H9 (cell line): ENCODE results near the gene AURKB. TPM values are rescaled to one million over a fixed set of nuclear protein-coding genes. Genes with fewer than 3 reads are reported as not detected.

Source experiments
- DNase-seq: peaks from one replicate; pipeline ENCODE4 v3.0.0-alpha.2; 2017
- H2AFZ ChIP-seq: one replicate; pipeline ENCODE4 v1.6.1; 2013; ENCODE audit warnings: mild to moderate bottlenecking, low read length, control low read depth, moderate library complexity
- H2AK5ac ChIP-seq: 2 replicates; pipeline ENCODE4 v1.6.1; 2013; ENCODE audit warnings: low read length, control low read depth, mixed read lengths; ENCODE audit not compliant: insufficient read length
- H2BK120ac ChIP-seq: one replicate; pipeline ENCODE4 v1.6.1; 2013; ENCODE audit warnings: low read depth, mild to moderate bottlenecking, low read length, control low read depth, inconsistent platforms; ENCODE audit not compliant: poor library complexity, severe bottlenecking
- H2BK12ac ChIP-seq: 2 replicates; pipeline ENCODE4 v1.6.1; 2013; ENCODE audit warnings: low read length, control low read depth, mixed read lengths, low read depth; ENCODE audit not compliant: insufficient read length
- H2BK15ac ChIP-seq: 2 replicates; pipeline ENCODE4 v1.6.1; 2013; ENCODE audit warnings: low read depth, low read length, control low read depth
- H2BK20ac ChIP-seq: one replicate; pipeline ENCODE4 v1.6.1; 2013; ENCODE audit warnings: low read depth, mild to moderate bottlenecking, low read length, control low read depth, inconsistent platforms; ENCODE audit not compliant: poor library complexity, severe bottlenecking
- H2BK5ac ChIP-seq: 2 replicates; pipeline ENCODE4 v1.6.1; 2013; ENCODE audit warnings: low read length, control low read depth, mixed read lengths; ENCODE audit not compliant: insufficient read length
- H3K14ac ChIP-seq: 2 replicates; pipeline ENCODE4 v1.6.1; 2013; ENCODE audit warnings: low read length, control low read depth; ENCODE audit not compliant: insufficient read depth
- H3K18ac ChIP-seq: 2 replicates; pipeline ENCODE4 v1.6.1; 2013; ENCODE audit warnings: low read depth, mild to moderate bottlenecking, mixed read lengths, low read length, control low read depth; ENCODE audit not compliant: insufficient read length
- H3K23ac ChIP-seq: 2 replicates; pipeline ENCODE4 v1.6.1; 2013; ENCODE audit warnings: low read length, control low read depth, mixed read lengths, low read depth; ENCODE audit not compliant: insufficient read length
- H3K23me2 ChIP-seq: 2 replicates; pipeline ENCODE4 v1.6.1; 2013; ENCODE audit warnings: low read depth, mild to moderate bottlenecking, mixed read lengths, low read length, control low read depth; ENCODE audit not compliant: insufficient read length, poor library complexity, severe bottlenecking
- H3K27ac ChIP-seq: 2 replicates; pipeline ENCODE4 v1.5.1; 2013; ENCODE audit warnings: low read length, control low read depth, mixed read lengths, low read depth; ENCODE audit not compliant: insufficient read length
- H3K27me3 ChIP-seq: 2 replicates; pipeline ENCODE4 v1.6.1; 2013; ENCODE audit warnings: low read length, control low read depth, inconsistent platforms; ENCODE audit not compliant: insufficient read depth
- H3K4ac ChIP-seq: 2 replicates; pipeline ENCODE4 v1.6.1; 2013; ENCODE audit warnings: low read depth, mild to moderate bottlenecking, control low read depth, inconsistent platforms, low read length, moderate library complexity
- H3K4me1 ChIP-seq: 2 replicates; pipeline ENCODE4 v1.6.1; 2013; ENCODE audit warnings: low read length, control low read depth, inconsistent platforms; ENCODE audit not compliant: insufficient read depth
- H3K4me2 ChIP-seq: 2 replicates; pipeline ENCODE4 v1.6.1; 2013; ENCODE audit warnings: low read length, control low read depth, mixed read lengths; ENCODE audit not compliant: insufficient read length, insufficient read depth
- H3K56ac ChIP-seq: 2 replicates; pipeline ENCODE4 v1.6.1; 2013; ENCODE audit warnings: low read depth, mild to moderate bottlenecking, mixed read lengths, low read length, control low read depth; ENCODE audit not compliant: insufficient read length
- H3K79me1 ChIP-seq: 2 replicates; pipeline ENCODE4 v1.6.1; 2013; ENCODE audit warnings: low read depth, mild to moderate bottlenecking, moderate library complexity, low read length, control low read depth, inconsistent platforms; ENCODE audit not compliant: insufficient read depth, poor library complexity, severe bottlenecking
- H3K79me2 ChIP-seq: 2 replicates; pipeline ENCODE4 v1.6.1; 2013; ENCODE audit warnings: low read length, control low read depth, inconsistent platforms; ENCODE audit not compliant: insufficient read depth
- H3K9ac ChIP-seq: 2 replicates; pipeline ENCODE4 v1.6.1; 2013; ENCODE audit warnings: low read length, control low read depth, mixed read lengths; ENCODE audit not compliant: insufficient read length; ENCODE audit errors: extremely low read depth
- H3K9me3 ChIP-seq: one replicate; pipeline ENCODE4 v1.6.1; 2013; ENCODE audit warnings: low read depth, low read length, inconsistent platforms; ENCODE audit not compliant: control insufficient read depth
- H3T11ph ChIP-seq: one replicate; pipeline ENCODE4 v1.6.1; 2013; ENCODE audit warnings: mild to moderate bottlenecking, low read length, control low read depth, inconsistent platforms
- H4K20me1 ChIP-seq: one replicate; pipeline ENCODE4 v1.6.1; 2013; ENCODE audit not compliant: control insufficient read depth, insufficient read length, insufficient read depth
- H4K5ac ChIP-seq: 2 replicates; pipeline ENCODE4 v1.6.1; 2013; ENCODE audit warnings: low read depth, mild to moderate bottlenecking, mixed read lengths, low read length, control low read depth; ENCODE audit not compliant: insufficient read length
- H4K8ac ChIP-seq: replicated peaks from 2 replicates; pipeline ENCODE4 v1.6.1; 2013; ENCODE audit warnings: low read length, control low read depth, mixed read lengths, low read depth; ENCODE audit not compliant: insufficient read length
- H4K91ac ChIP-seq: 2 replicates; pipeline ENCODE4 v1.6.1; 2013; ENCODE audit warnings: low read depth, mild to moderate bottlenecking, moderate library complexity, mixed read lengths, low read length, control low read depth; ENCODE audit not compliant: insufficient read length
- H3K27ac Mint-ChIP-seq, 3 experiments: 2 replicates in 2 of 3; 3 replicates in 1 of 3; pipeline ENCODE4 v1.8.0; 2020 to 2021; ENCODE audit warnings: mixed read lengths in 3 of 3, mild to moderate bottlenecking in 1 of 3, moderate library complexity in 1 of 3
- H3K27me3 Mint-ChIP-seq: 2 replicates; pipeline ENCODE4 v1.8.0; 2021; ENCODE audit warnings: low read depth, mild to moderate bottlenecking, moderate library complexity, mixed read lengths
- H3K36me3 Mint-ChIP-seq, 3 experiments: 2 replicates in 2 of 3; 3 replicates in 1 of 3; pipeline ENCODE4 v1.8.0; 2020 to 2021; ENCODE audit warnings: low read depth in 3 of 3, mixed read lengths in 3 of 3; ENCODE audit not compliant: insufficient read depth in 1 of 3
- H3K4me1 Mint-ChIP-seq, 2 experiments: 2 replicates each; pipeline ENCODE4 v1.8.0; 2020; ENCODE audit warnings: mixed read lengths in 2 of 2
- H3K4me3 Mint-ChIP-seq, 2 experiments: 2 replicates in 1 of 2; 3 replicates in 1 of 2; pipeline ENCODE4 v1.8.0; 2020 to 2021; ENCODE audit warnings: mild to moderate bottlenecking in 2 of 2, mixed read lengths in 2 of 2, moderate library complexity in 1 of 2
- H3K9me3 Mint-ChIP-seq, 2 experiments: 2 replicates in 1 of 2; 3 replicates in 1 of 2; pipeline ENCODE4 v1.8.0; 2020; ENCODE audit warnings: mild to moderate bottlenecking in 2 of 2, mixed read lengths in 2 of 2, moderate library complexity in 1 of 2
- CTCF ChIP-seq: fragments of 200-600 bp; sonication (generic); conservative IDR thresholded peaks from 3 replicates; pipeline ENCODE4 v1.8.0; 2021; ENCODE audit warnings: antibody characterized with exemption, mild to moderate bottlenecking
- WGBS: extraction: QIAGEN DNeasy Blood & Tissue Kit; methylation state at CpG from one replicate; pipeline ENCODE4 v1.1.7; 2013; ENCODE audit warnings: missing lambda C conversion rate, low lambda C conversion rate, mixed read lengths; ENCODE audit not compliant: insufficient read length; ENCODE audit errors: extremely low coverage; 5-methylcytosine and 5-hydroxymethylcytosine counted together
- total RNA-seq: library from RNA; stranded (reverse); gene quantifications from 2 replicates; pipeline ENCODE4 v1.2.1, GENCODE V29; 2021

AURKB gene
- total RNA-seq, 1 experiment from 2014 or later, result 171 TPM

DNA sequence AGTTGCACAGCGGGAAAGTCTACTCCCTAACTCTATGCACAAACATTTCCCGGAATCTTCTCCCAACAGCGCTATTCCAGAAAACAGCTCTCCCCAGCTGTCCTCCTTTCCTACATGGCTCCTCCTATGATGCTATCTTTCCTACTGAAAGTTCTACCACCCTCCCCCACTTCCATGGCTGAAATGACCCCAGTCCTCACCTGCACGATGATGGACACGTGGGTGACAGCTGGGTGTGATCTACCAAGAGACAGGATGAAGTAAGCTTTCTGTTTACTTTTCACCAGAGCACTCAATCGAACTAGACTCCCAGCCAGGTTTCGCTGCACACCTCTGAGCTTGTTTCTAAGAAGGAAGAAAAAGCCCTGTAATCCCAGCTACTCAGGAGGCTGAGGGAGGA is 26.8 kb upstream of the AURKB start:
- no peak overlapping the region for H3K4me3 Mint-ChIP-seq
- no peak overlapping the region for H3K14ac ChIP-seq
- H3K27me3 ChIP-seq, result no peaks in the 10 kb centered on the region
- no peaks in the 10 kb centered on the region for H3K9me3 Mint-ChIP-seq
- H2BK12ac ChIP-seq, result no peak overlapping the region
- H3K27me3 Mint-ChIP-seq, result no peaks in the 10 kb centered on the region
- no peak for TF ChIP-seq CTCF
- H3K18ac ChIP-seq, result no peak overlapping the region
- H4K20me1 ChIP-seq, result no peaks in the 10 kb centered on the region
- no peak overlapping the region for H4K8ac ChIP-seq
- H3K9ac ChIP-seq, result no peak overlapping the region
- no peak for DNase-seq
- no peaks in the 10 kb centered on the region for H3K4me1 ChIP-seq
- H3K79me2 ChIP-seq, result no peaks in the 10 kb centered on the region
- H2AFZ ChIP-seq, result no peak overlapping the region
- WGBS, result no CpG with 5 or more reads among the region's 7 CpGs
- H3K27ac Mint-ChIP-seq, result no peak overlapping the region
- H2BK20ac ChIP-seq, result no peak overlapping the region
- H3K56ac ChIP-seq, result no peak overlapping the region
- no peak overlapping the region for H2BK5ac ChIP-seq
- H4K5ac ChIP-seq, result no peak overlapping the region
- no peak overlapping the region for H3T11ph ChIP-seq
- peaks cover 38 to 72% (median 67%) of the 10 kb centered on the region in 3 experiments for H3K36me3 Mint-ChIP-seq
- no peak overlapping the region for H3K27ac ChIP-seq
- no peak overlapping the region for H2BK120ac ChIP-seq
- H2AK5ac ChIP-seq, result no peak overlapping the region
- H3K23me2 ChIP-seq, result no peaks in the 10 kb centered on the region
- no peak overlapping the region for H2BK15ac ChIP-seq
- no peak overlapping the region for H4K91ac ChIP-seq
- no peak overlapping the region for H3K4ac ChIP-seq
- no peaks in the 10 kb centered on the region for H3K4me1 Mint-ChIP-seq
- H3K79me1 ChIP-seq, result no peaks in the 10 kb centered on the region
- no peak overlapping the region for H3K4me2 ChIP-seq
- no peaks in the 10 kb centered on the region for H3K9me3 ChIP-seq
- H3K23ac ChIP-seq, result no peak overlapping the region
